K562 (cell line): ENCODE results near the gene ATP6V1G1.

Experiments
- MYC ChIP-seq, 2 experiments: fragments of 250-450 bp in 1 of 2; sonication (Bioruptor Pico) in 1 of 2; IDR thresholded peaks; 2 replicates each; pipeline versions ENCODE4 v1.5.1 to v1.6.1; 2012 to 2021; ENCODE audit warnings: low read depth in 2 of 2, borderline replicate concordance in 1 of 2, improper control_type of control experiment in 1 of 2, low read length in 1 of 2, mild to moderate bottlenecking in 1 of 2, moderate library complexity in 1 of 2
- RFX5 ChIP-seq: IDR thresholded peaks from 2 replicates; pipeline ENCODE4 v1.6.1; 2011; ENCODE audit warnings: low read depth, mild to moderate bottlenecking, improper control_type of control experiment, low read length
- TRIM24 ChIP-seq, 2 experiments: fragments of 450-650 bp; IDR thresholded peaks; 2 replicates each; pipeline ENCODE4 v1.6.1; 2016

- TF ChIP-seq RFX5 (no peak), MYC (IDR thresholded peaks at IDR 0.05; ENCODE audit: low read depth, low read length) (no peak), MYC (CRISPR knock-in tag; IDR thresholded peaks at IDR 0.05; ENCODE audit: borderline replicate concordance, low read depth) (no peak), TRIM24 (IDR thresholded peaks at IDR 0.05) (no peak)
Measured at GRCh38 chr9:114561771-114562170, 25.8 kb upstream of the ATP6V1G1 start.
